Hypothalamus (tissue), 51 donors: Measurements from ENCODE around the gene STMN3.
"Not testable (repeated sequence)": the region's sequence is repeated elsewhere in the genome, so short reads cannot be mapped to it uniquely, and the experiment has no call there.

Source experiments
- DNase-seq, 51 donors: peaks; one replicate each; lab custom pipeline; 2025; lab: John Stamatoyannopoulos, UW

The STMN3 gene

DNA sequence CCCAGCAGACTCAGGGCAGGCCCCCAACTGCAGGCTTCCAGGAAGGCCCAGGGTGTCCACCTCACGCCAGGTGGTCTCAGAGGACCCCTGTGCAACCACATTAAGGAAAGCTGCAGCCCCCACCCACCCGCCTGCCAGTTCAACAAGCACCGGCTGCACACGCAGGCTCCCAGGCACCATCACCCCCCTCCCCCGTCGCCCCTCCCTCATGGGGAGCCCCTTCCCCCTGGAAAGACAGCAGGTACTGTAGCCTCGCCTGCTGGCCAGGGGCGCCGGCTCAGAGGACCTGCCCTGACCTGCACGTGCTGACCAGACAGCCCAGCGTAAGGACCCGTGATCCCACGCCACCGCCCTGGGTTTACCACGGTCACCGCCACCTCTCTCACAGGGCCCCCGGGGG is 12.5 kb downstream of the STMN3 start:
- not testable (repeated sequence) for DNase-seq

DNA sequence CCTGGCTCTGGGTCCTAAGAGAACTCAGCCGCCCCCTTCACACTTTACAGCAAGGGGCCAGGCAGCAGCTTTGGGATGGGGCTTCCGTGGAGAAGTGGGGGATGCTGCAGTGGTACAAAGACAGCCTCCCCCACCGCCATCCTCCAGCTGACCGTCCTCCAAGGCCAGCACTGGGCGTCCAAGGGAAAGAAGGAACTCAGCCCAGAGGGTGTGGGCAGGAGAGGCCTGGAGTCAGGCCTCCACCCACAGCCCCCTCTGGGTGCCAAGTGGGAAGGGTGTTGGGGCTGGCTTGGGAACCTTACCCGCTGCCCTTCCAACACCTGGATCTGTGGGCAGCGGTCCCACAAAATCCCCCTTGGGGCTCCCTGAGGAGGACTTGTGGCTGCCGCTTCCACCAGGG is 13.1 kb downstream of the STMN3 start:
- no peak for DNase-seq

DNA sequence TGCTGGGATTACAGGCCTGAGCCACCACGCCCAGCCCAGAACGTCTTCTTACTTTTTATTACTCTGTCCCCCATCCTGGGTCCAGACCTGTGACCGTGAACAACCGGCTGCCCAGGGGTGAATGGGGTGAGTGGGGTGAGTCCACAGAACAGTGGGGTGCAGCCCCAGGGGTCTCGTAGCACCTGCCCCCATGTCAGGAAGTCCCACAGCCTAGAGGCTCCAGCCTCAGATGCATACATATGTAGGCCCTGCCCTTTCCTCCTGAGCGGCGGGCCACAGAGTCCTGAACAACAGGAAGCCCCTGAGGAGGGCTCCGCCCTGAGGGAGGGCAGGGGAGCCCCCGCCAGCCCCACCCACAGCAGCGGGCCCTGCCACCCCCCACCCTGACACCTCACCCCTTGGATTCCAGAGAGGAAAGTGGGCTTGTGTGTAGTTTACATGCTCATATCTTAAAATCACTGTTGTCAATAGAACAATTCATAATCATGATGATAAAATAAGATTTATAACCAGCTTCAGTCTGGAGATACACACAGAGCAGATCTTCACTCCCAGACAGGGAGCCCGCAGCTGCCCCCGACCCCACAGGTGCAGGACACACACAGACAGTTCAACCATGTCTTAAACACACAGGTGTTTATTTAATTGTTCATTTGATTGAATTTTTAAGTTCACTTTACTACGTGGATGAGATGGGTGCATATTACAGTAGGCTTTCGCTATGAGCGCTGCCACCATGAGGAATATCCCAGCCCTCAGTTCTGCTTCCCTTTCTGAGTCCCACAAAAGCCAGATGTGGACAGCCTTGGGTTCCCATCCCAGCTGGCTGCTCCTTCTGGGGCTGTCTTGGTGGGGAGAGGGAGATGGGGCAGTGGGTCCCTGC is 13.9 kb downstream of the STMN3 start:
- no peak for DNase-seq

DNA sequence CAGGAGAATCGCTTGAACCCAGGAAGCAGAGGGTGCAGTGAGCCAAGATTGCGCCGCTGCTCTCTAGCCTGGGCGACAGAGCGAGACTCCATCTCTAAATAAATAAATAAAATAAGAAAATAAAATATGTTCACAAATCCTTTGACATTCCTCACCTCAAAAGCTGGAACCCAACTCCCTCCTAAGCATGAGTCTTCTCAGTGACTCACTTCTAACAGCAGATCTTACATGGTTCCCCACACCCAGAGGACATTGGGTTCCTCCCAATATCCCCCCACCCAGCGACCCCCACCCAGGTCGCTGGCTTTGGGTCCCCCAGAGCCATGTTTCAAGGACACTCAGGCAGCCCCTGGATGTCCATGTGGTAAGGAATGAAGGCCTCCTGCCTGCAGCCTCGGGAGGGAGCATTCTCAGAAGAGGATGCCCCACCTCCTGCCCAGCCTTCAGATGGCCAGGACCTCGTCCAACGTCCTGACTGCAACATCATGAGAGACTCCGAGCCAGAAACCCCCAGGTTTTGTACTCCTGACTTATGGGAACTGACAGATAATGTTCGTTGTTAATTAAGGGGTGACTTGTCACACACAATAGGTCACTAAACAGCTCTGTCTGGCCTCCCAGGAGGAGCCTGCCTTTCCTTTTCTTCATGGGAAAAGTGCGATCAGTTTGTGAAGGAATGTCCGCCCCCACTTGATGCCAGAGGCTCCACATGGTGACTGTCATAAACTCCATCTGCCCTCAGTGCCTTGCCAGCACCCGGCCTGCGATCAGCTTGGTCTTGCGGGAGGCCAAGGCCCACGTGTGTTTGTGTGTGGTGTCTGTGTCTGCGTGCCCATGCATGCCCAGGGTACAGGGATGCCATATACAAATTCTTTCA is 16.2 kb downstream of the STMN3 start:
- no peak for DNase-seq

DNA sequence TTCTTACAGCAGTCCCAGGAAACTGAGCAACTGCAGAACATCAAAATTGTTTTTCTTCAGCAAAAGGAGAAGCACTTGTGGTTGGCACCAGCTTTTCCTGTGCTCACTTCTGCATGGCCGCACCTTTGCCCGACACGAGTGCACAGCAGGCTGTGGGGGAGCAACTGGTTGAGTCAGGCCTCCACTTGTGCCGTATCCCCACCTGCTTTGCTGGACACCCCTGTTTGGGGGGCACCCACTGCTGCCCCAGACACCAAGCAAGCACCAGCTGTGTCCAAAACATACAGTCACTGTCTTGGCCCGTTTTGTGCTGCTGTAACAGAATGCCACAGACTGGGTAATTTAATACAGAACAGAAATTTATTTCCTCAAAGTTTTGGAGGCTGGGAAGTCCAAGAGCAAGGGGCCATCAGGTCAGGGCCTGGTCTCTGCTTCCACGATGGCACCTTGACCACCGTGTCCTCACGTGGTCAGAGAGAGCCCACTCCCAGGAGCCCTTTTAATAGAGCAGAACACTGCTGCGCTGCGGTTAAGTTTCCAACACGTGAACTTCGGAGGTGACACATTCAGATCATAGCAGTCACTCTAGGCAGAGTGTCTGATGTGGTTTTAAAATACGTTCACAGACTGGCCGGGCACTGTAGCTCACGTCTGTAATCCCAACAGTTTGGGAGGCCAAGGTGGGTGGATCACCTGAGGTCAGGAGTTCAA is 17.6 kb downstream of the STMN3 start:
- DNase-seq: peak in 1 of 51 donors; percentile 11

DNA sequence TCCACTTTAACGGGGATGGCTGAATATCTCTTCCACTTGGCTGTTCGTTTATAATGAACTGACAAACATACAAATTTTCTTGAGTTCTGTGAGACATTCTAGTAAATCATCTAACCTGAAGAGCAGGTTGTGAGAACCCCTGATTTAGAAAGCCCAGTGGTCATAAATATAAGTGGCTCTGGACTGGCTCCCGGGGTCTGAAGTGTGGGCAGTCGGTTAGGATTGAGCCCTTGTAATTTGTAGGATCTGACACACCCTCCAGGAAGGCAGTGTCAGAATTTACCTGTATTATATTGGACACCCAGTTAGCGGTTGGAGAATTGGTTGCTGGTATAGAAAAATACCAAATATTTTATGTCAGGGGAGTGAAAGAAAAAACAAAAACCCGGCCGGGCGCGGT is 19.5 kb downstream of the STMN3 start:
- no peak for DNase-seq

DNA sequence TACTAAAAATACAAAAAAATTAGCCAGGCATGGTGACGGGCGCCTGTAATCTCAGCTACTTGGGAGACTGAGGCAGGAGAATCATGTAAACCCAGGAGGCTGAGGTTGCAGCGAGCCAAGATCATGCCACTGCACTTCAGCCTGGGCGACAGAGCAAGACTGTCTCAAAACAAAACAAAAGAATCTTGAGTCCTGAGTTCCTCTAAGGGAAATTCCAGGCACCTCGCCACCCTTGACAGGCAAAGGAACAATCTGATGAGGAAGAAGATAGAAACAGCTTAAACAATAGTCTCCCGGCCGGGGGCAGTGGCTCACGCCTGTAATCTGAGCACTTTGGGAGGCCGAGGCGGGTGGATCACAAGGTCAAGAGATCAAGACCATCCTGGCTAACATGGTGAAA is 21.8 kb downstream of the STMN3 start:
- peak in 1 of 51 donors; percentile 5 for DNase-seq

DNA sequence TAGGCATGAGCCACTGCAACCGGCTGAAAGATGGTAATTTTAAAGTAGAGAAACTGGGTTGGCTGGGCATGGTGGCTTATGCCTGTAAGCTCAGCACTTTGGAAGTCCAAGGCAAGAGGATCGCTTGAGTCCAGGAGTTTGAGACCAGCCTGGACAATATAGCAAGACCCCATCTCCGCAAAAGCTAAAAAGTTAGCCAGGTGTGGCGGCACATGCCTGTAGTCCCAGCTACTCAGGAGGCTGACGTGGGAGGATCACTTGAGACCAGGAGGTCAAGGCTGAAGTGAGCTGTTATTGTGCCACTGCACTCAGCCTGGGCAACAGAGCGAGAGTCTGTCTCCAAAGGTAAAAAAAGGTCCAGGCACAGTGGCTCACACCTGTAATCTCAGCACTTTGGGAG is 22.3 kb downstream of the STMN3 start:
- DNase-seq: not testable (repeated sequence)

DNA sequence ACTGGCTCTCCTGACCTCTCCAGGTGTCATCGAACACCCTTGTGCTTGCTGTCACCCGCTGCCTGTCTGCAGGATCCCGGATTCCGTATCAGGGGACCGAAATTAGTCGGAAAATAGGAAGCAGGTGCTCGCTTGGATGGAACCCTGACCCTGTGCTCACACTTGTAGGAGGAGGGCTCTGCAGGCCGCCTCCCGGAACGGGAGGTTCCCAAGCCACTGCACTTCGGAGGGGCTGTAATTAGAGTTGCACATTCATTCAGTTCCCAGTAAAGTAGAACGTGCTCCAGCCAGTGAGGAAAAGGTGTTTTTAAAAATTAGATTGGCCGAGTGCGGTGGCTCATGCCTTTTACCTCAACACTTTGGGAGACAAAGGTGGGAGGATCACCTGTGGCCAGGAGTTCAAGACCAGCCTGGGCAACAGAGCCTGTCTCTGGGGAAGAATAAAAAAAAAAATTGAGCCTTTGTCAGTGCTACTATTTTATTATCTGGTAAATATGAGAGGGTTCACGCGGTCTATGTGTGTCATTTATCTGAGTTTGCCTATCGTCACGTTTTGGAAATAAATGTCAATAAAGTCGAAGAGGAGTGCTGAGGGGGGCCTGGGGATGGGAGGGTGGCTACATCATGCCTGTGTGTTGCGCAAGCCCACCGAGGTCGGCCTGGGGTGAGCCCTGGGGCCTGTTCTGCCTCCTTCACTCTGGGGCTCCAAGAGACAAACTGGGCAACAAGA is 24.8 kb downstream of the STMN3 start:
- peak in 11 of 51 donors; percentile 7 to 34 (median 22) for DNase-seq

DNA sequence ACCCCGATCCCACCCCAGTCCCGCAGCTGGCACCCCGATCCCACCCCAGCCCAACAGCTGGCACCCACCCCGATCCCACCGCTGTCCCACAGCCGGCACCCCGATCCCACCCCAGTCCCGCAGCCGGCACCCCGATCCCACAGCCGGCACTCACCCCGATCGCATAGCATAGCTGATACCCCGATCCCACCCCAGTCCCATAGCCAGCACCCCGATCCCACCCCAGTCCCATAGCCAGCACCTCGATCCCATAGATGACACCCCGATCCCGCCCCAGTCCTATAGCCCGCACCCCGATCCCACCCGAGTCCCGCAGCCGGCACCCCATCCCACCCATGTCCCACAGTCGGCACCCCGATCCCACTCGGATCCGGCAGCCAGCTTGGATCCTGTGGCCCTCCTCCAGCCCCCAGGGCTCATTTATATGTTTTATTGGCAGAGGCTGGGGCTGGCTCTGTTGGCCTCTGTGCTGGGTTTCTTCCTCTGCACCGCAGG is 25.4 kb downstream of the STMN3 start:
- no peak for DNase-seq

DNA sequence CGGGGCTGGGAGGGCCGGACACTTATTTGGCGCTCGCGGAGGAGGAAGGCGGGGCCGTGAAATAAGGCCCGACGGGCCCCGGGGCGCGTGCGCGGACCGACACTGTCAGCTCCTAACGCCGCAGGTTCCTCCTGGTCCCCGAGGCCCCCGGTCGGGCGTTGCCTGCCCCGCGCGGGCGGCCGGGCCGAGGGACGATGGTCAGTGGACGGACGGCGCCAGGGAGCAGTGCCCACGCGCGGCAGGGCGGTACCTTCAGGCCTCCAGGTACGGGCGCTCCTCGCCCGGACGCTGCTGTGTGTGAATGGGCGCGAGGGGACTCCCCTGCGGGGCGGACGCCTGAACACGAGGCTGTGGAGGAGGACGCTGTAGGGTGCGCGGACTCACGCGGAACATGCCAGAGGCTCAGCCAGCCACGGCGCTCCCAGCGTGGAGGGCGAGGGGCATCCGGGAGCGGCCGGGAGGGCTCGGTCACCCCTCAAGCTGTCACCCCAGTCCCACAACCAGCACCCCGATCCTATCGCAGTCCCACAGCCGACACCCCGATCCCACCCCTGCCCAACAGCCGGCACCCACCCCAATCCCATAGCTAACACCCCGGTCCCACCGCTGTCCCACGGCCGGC is 26.0 kb downstream of the STMN3 start:
- DNase-seq: peak; percentile 53 to 93 (median 85)

DNA sequence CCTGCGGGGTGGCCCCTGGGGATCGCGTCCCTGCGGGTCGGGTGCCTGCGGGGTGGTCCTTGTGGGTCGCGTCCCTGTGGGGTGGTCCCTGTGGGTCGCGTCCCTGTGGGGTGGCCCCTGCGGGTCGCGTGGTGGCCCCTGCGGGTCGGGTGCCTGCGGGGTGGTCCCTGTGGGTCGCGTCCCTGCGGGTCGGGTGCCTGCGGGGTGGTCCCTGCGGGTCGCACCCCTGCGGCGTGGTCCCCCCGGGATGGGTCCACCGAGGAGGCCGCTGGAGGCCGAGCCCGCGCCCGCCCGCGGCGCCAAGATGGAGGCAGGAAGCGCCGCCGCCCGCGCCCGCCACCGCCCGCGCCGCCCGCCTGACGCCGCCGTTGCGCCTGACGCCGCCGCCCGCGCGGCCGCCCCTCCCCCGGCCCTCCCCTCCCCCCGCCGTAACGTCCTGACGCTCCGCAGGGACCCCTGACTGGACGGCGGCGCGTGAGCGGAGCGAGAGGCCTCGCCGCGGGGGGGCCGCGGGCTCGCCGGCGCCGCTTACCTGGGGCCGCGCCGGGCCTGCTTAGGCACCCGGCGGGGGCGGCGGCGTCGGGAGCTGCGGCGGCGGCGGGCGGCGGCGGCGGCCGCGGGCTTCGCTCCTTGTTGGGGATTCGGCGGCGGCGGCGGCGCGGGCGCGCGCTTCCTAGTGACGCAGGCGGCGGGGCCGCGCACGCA is 26.6 kb downstream of the STMN3 start, which contains the start of gene GMEB2:
Gene GMEB2, minus strand, starts transcription at position 678 of the 705 bp plus-strand sequence. CDS start 7,704 bp downstream, outside the sequence.
- peak in 50 of 51 donors; percentile 38 to 91 (median 76) for DNase-seq

DNA sequence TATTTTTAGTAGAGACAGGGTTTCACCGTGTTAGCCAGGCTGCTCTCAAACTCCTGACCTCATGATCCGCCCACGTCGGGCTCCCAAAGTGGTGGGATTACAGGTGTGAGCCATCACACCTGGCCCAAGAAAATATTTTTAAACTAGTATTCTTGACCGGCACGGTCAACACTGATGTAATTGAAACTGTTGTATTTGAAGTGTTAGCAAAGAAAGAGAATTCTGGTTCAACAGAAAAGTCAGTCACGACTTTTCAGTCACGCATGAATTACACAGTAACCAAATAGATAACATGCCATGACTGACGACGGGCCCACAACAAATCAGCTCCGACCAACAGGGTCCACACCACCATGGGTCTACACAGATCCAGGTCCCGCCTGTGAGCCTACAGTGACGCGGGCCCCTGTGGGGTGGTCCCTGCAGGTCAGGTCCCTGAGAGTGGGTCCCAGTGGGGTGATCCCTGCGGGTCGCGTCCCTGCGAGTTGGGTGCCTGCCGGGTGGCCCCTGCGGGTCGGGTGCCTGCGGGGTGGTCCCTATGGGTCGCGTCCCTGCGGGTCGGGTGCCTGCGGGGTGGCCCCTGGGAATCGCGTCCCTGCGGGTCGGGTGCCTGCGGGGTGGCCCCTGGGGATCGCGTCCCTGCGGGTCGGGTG is 27.3 kb downstream of the STMN3 start:
- peak in 5 of 51 donors; percentile 16 to 42 (median 27) for DNase-seq

DNA sequence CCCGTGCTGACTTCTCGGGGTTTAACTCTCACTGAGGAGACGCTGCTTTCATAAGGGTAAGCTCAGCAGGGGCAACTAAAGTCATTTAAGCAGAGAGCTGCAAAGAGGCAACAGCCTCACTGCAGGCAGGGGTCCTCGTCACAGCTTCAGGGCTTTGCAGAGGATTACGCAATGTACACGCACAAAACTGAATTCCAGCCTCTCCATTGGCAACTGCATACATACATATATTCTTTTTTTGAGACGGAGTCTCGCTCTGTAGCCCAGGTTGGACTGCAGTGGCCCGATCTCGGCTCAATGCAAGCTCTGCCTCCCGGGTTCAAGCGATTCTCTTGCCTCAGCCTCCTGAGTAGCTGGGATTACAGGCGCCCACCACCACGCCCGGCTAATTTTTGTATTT is 28.7 kb downstream of the STMN3 start:
- DNase-seq: no peak

DNA sequence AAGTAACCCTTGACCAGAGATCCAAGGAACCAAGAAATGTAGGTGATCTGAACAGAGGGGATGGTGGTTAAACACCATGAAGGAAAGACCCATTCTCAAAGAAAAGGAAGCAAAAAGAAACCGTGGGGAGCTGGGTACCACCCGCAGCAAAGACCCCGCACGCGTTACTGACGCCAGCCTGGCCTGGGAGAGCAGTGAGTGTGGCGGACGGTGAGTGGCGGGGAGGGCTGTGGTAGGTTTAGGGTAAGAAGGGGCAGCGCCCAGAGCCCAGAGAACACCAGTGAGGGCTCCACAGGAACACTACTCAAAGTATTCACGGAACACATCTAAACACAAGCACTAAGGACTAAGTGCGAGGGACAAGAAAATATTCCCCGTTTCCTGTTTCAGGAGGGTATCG is 30.5 kb downstream of the STMN3 start:
- DNase-seq: no peak

DNA sequence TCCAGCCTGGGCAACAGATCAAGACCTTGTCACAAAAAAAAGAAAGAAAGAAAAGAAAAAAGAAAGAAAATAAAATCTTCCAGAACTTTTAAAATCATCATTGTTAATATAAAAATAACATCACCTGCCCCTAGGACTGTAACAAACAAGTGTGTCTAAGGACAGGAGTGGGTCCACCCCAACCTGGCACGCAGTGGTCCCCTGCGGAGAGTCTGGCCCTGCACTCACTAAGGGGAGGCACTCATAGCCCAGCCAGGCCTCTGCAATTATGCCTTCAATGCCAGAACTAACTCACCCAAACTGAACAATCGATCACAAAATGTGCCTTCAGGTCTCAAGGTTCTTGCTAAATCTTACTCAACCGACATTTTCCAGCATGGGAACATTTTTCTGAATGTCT is 31.1 kb downstream of the STMN3 start:
- no peak for DNase-seq

DNA sequence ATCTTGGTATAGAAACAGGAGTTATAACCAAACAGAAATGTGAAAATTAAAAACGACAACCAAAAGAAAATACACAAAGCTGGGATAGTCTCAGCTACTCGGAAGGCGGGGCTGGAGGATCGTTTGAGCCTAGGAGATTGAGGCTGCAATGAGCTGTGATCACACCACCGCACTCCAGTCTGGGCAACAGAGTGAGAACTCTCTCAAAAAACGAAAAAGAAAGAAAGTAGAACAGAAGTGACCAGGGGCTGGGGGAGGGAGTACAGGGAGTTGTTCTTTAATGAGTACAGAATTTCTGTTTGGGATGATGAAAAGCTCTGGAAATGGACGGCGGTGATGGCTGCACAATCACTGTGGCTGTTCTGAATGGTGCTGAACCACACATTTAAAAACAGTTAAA is 32.2 kb downstream of the STMN3 start:
- no peak for DNase-seq

DNA sequence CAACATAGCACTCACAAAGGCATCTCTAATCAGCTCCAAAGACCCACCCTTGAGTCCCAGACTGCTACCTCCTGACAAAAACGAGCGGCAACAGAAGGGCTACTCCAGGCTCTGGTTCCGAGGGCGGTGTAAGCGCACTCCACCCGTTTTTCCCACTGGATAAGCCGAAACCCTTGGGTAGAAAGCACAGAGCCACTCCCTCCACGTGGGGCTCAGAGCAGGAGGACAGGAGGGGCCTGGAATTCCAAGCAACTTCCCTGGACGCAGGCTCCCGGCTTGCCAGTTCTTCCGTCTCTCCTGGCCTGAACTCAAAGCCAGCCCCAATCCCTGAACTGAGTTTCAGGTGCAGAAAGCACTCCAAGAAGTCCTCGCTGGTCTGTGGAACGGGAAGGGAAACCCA is 33.7 kb downstream of the STMN3 start:
- DNase-seq: no peak
